ENCODE measurements around the gene AGMO. TPM values are rescaled to one million over a fixed set of nuclear protein-coding genes. Genes with fewer than 3 reads are reported as not detected.

The AGMO gene
- total RNA-seq, 2 donors from 2014 or later, result 0.37 to 0.47 TPM

GRCh38 chr7:15462721-15463389, 99.0 kb downstream of the AGMO start:
- no peaks in the 10 kb centered on the region for H3K4me1 ChIP-seq
- no peak overlapping the region for H3K27ac ChIP-seq
- no peak overlapping the region for H3K9ac ChIP-seq (ENCODE audit: low read depth in 2 of 2, low read length in 2 of 2)
- no peaks in the 10 kb centered on the region for H3K27me3 ChIP-seq
- no peaks in the 10 kb centered on the region for H3K9me3 ChIP-seq
- intact Hi-C loops (cut with DNase I), result no loop called here
- TF ChIP-seq, protein P1, sequence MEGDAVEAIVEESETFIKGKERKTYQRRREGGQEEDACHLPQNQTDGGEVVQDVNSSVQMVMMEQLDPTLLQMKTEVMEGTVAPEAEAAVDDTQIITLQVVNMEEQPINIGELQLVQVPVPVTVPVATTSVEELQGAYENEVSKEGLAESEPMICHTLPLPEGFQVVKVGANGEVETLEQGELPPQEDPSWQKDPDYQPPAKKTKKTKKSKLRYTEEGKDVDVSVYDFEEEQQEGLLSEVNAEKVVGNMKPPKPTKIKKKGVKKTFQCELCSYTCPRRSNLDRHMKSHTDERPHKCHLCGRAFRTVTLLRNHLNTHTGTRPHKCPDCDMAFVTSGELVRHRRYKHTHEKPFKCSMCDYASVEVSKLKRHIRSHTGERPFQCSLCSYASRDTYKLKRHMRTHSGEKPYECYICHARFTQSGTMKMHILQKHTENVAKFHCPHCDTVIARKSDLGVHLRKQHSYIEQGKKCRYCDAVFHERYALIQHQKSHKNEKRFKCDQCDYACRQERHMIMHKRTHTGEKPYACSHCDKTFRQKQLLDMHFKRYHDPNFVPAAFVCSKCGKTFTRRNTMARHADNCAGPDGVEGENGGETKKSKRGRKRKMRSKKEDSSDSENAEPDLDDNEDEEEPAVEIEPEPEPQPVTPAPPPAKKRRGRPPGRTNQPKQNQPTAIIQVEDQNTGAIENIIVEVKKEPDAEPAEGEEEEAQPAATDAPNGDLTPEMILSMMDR (IDR thresholded peaks at IDR 0.05), result no peak
- no peak overlapping the region for H3K4me3 ChIP-seq
- H3K36me3 ChIP-seq, result no peaks in the 10 kb centered on the region
- DNase-seq, result no peak

DNA sequence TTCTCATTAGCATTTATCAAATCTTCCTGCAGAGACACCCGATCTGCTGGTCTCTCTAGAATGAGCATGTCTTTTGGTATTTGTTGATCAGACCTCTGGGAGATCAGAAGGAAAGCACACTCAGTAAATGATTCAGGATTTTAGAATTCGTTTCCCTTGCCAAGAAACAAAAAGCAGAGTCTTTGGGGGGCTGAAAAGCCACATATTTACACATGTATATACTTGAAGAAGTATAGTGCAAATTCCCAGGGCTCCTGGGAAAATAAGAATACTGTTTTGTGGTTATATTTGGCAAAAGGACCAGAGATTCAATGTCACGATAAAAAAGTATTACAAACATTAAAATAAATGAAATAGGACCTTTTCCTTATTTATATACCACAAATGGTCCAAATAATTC, 100.2 kb downstream of the AGMO start:
- H3K4me1 ChIP-seq, result no peaks in the 10 kb centered on the region
- intact Hi-C loops (cut with DNase I), result no loop called here
- no peak overlapping the region for H3K9ac ChIP-seq (ENCODE audit: low read depth in 2 of 2, low read length in 2 of 2)
- no peak overlapping the region for H3K4me3 ChIP-seq
- DNase-seq, result no peak
- no peaks in the 10 kb centered on the region for H3K36me3 ChIP-seq
- no peak overlapping the region for H3K27ac ChIP-seq
- no peaks in the 10 kb centered on the region for H3K9me3 ChIP-seq
- TF ChIP-seq, protein P1 (IDR thresholded peaks at IDR 0.05), result no peak
- no peaks in the 10 kb centered on the region for H3K27me3 ChIP-seq

- no peak overlapping the region for H3K27ac ChIP-seq
- no peaks in the 10 kb centered on the region for H3K9me3 ChIP-seq
- H3K36me3 ChIP-seq, result no peaks in the 10 kb centered on the region
- no peak overlapping the region for H3K9ac ChIP-seq (ENCODE audit: low read depth in 2 of 2, low read length in 2 of 2)
- H3K4me1 ChIP-seq, result no peaks in the 10 kb centered on the region
- H3K27me3 ChIP-seq, result no peaks in the 10 kb centered on the region
- intact Hi-C loops (cut with DNase I), result no loop called here
- no peak for DNase-seq
- TF ChIP-seq, protein P1 (IDR thresholded peaks at IDR 0.05), result no peak
- H3K4me3 ChIP-seq, result no peak overlapping the region
Measured at GRCh38 chr7:15459018-15459615, 102.7 kb downstream of the AGMO start.

GRCh38 chr7:15457990-15458955, 103.5 kb downstream of the AGMO start:
- H3K9me3 ChIP-seq, result no peaks in the 10 kb centered on the region
- H3K4me3 ChIP-seq, result no peak overlapping the region
- DNase-seq, result no peak
- no peak overlapping the region for H3K27ac ChIP-seq
- no peaks in the 10 kb centered on the region for H3K4me1 ChIP-seq
- no peaks in the 10 kb centered on the region for H3K27me3 ChIP-seq
- intact Hi-C loops (cut with DNase I), result no loop called here
- H3K36me3 ChIP-seq, result no peaks in the 10 kb centered on the region
- TF ChIP-seq, protein P1 (IDR thresholded peaks at IDR 0.05), result no peak
- no peak overlapping the region for H3K9ac ChIP-seq (ENCODE audit: low read depth in 2 of 2, low read length in 2 of 2)

DNA sequence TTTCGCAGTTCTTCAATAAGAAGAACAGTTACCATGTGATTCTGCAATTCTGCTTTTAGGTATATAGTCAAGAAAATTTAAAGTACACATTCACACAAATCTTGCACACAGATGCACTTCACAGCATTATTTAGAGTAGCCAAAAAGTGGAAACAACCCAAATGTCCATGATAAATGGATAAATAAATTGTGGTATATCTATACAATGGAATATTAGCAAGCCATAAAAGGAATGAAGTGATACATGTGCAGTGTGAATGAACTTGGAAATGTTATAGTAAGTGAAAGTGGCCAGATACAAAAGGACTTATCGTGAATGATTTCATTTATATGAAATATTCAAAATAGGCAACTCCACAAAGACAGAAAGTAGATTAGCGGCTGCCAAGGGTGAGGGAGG, 109.1 kb downstream of the AGMO start:
- no peak for DNase-seq
- Histone ChIP-seq H3K27me3 (no peaks in the 10 kb centered on the region), H3K4me3 (no peak overlapping the region), H3K4me1 (no peaks in the 10 kb centered on the region), H3K27ac (no peak overlapping the region), H3K9me3 (no peaks in the 10 kb centered on the region), H3K9ac (ENCODE audit: low read depth in 2 of 2, low read length in 2 of 2) (no peak overlapping the region), H3K36me3 (no peaks in the 10 kb centered on the region)
- TF ChIP-seq, protein P1 (IDR thresholded peaks at IDR 0.05), result no peak
- intact Hi-C loops (cut with DNase I), result no loop called here

Measured in colonic mucosa (tissue), 4 donors.